A673 (cell line): ENCODE measurements around the gene CHADL.

Source experiments
- CTCF ChIP-seq: fragments of 300-800, 200-600 bp; sonication (generic); conservative IDR thresholded peaks from 2 replicates; pipeline ENCODE4 v1.5.1; 2017; ENCODE audit warnings: low read depth, mild to moderate bottlenecking, antibody characterized with exemption, low read length, moderate library complexity, mixed read lengths
- EZH2 ChIP-seq: fragments of 200-600 bp; sonication (generic); IDR thresholded peaks from 2 replicates; pipeline ENCODE4 v1.6.1; 2017; ENCODE audit warnings: borderline replicate concordance, low read depth, mild to moderate bottlenecking, mixed read lengths, antibody characterized with exemption, low read length; ENCODE audit not compliant: poor library complexity, severe bottlenecking

- TF ChIP-seq CTCF (no peak), EZH2 (no peak)
These were observed 36.7 kb downstream of the CHADL start for GRCh38 chr22:41204066-41204465.
